HG02870 (cell line): ENCODE results near the gene ADGRF5.
"Not testable (repeated sequence)": the region's sequence is repeated elsewhere in the genome, so short reads cannot be mapped to it uniquely, and the experiment has no call there.

Experiments
- ATAC-seq: cut with Tn5 transposase; IDR thresholded peaks from one replicate; pipeline ENCODE4 v1.9.1; 2021; ENCODE audit warnings: mild to moderate bottlenecking, moderate library complexity; ENCODE audit not compliant: unreplicated experiment

Gene ADGRF5

GRCh38 chr6:46893648-46894047 is 28.1 kb downstream of the ADGRF5 start:
- no peak for ATAC-seq

GRCh38 chr6:46891252-46891795 is 30.4 kb downstream of the ADGRF5 start:
- no peak for ATAC-seq

GRCh38 chr6:46888578-46888977 is 33.2 kb downstream of the ADGRF5 start:
- ATAC-seq: no peak

GRCh38 chr6:46888031-46888430 is 33.7 kb downstream of the ADGRF5 start:
- ATAC-seq: no peak

- ATAC-seq: no peak
Observed at GRCh38 chr6:46882645-46883044, 39.1 kb downstream of the ADGRF5 start.

GRCh38 chr6:46879003-46879402 is 42.7 kb downstream of the ADGRF5 start:
- ATAC-seq: no peak

GRCh38 chr6:46876126-46876525 is 45.6 kb downstream of the ADGRF5 start:
- ATAC-seq: no peak

GRCh38 chr6:46867411-46867810 is 54.3 kb downstream of the ADGRF5 start:
- no peak for ATAC-seq

GRCh38 chr6:46865221-46865620 is 56.5 kb downstream of the ADGRF5 start:
- no peak for ATAC-seq

- no peak for ATAC-seq
Observed at GRCh38 chr6:46863791-46864190, 57.9 kb downstream of the ADGRF5 start.

GRCh38 chr6:46862381-46862780 is 59.4 kb downstream of the ADGRF5 start:
- no peak for ATAC-seq

- ATAC-seq: not testable (repeated sequence)
Observed at GRCh38 chr6:46855966-46856365, 65.8 kb downstream of the ADGRF5 start.

- ATAC-seq: not testable (repeated sequence)
Observed at GRCh38 chr6:46851576-46851975, 70.2 kb downstream of the ADGRF5 start.

GRCh38 chr6:46850792-46851191 is 70.9 kb downstream of the ADGRF5 start:
- no peak for ATAC-seq

- ATAC-seq: no peak
Observed at GRCh38 chr6:46849361-46849690, 72.4 kb downstream of the ADGRF5 start.

- peak; percentile 90 for ATAC-seq
Observed at GRCh38 chr6:46848684-46849360, 72.9 kb downstream of the ADGRF5 start.

GRCh38 chr6:46845126-46845525 is 76.6 kb downstream of the ADGRF5 start:
- ATAC-seq: no peak

- not testable (repeated sequence) for ATAC-seq
Observed at GRCh38 chr6:46842252-46842846, 79.4 kb downstream of the ADGRF5 start.

- no peak for ATAC-seq
Observed at GRCh38 chr6:46838033-46838432, 83.7 kb downstream of the ADGRF5 start.

GRCh38 chr6:46834991-46835390 is 86.7 kb downstream of the ADGRF5 start:
- not testable (repeated sequence) for ATAC-seq

- not testable (repeated sequence) for ATAC-seq
Observed at GRCh38 chr6:46834257-46834916, 87.4 kb downstream of the ADGRF5 start.

GRCh38 chr6:46832816-46833215 is 88.9 kb downstream of the ADGRF5 start:
- ATAC-seq: no peak
